ENCODE measurements around the gene LMBRD1. TPM values are rescaled to one million over a fixed set of nuclear protein-coding genes. Genes with fewer than 3 reads are reported as not detected.
A peak's percentile ranks its signal among the peaks of the same experiment; 100 is the strongest.

The LMBRD1 gene
- polyA plus RNA-seq (2011; rRNA removed) (16.6 and 23.8 TPM in 2 replicates), polyA plus RNA-seq (2017; fragmentation: RNase III; extraction: RNeasy Plus Mini Kit Qiagen cat#74134 plus additional on column Dnase treatment) (12.2 to 15.3 TPM (median 14.1 TPM) in 3 replicates), polyA minus RNA-seq (2011; rRNA and poly(A)+ RNA removed) (6.8 and 7.3 TPM in 2 replicates)
- 3.3 and 3.6 TPM in 2 replicates for polyA plus RNA-seq (2012; cell fraction: cytosol; rRNA removed)
- polyA plus RNA-seq (2012; cell fraction: nucleus; rRNA removed) = 2.6 and 4.2 TPM in 2 replicates

GRCh38 chr6:69796642-69797390, at the start of gene LMBRD1:
Gene LMBRD1, minus strand, starts transcription at chr6:69797010. Its CDS starts 129 bp downstream, at chr6:69796881.
- ChIA-PET CTCF (interaction anchor here (0.6 to 1.7 kb wide), 11 partner anchors 9 to 70 kb away, joined by 3 to 7 read pairs (median 4); no protein-coding TSS in a partner anchor), POLR2A (no interaction called here)
- Histone ChIP-seq H3K27ac (peak within 1 kb of the TSS; percentile 78 to 89), H3K4me2 (peak within 1 kb of the TSS; percentile 95), H3K4me3 (peak within 1 kb of the TSS; percentile 88), H3K9me3 (no peaks in the 10 kb centered on the region), H3K4me1 (peaks cover 10% of the 10 kb centered on the region; the same call in 1 of the 3 replicates)
- peak; percentile 99 for ATAC-seq
- DNase-seq (ENCODE audit: low read depth in 1 of 2, low spot score in 1 of 2) = peak; percentile 71 to 93
- no peak for FAIRE-seq
- WGBS (ENCODE audit: missing lambda C conversion rate) = 9% methylated on average over 4 of the region's 39 CpGs
- TF ChIP-seq MAX (IDR thresholded peaks at IDR 0.05) = peak; percentile 27; the same call in 1 of the 2 replicates
- no peak for TF ChIP-seq TP53 (CRISPR knock-in tag; IDR thresholded peaks at IDR 0.05)
- peak; percentile 70 for TF ChIP-seq CTCF (IDR thresholded peaks at IDR 0.05)
- no peak for TF ChIP-seq REST (IDR thresholded peaks at IDR 0.05)
- TF ChIP-seq ZNF302 (CRISPR knock-in tag; IDR thresholded peaks at IDR 0.05) = no peak
- TF ChIP-seq ELK1 (IDR thresholded peaks at IDR 0.05; ENCODE audit: low read depth, low read length) = no peak
- no peak for TF ChIP-seq ESRRA (IDR thresholded peaks at IDR 0.05; ENCODE audit: borderline replicate concordance, low read length)
- no peak for TF ChIP-seq POLR2AphosphoS2 (conservative IDR thresholded peaks at IDR 0.05; ENCODE audit: low read length)
- no peak for TF ChIP-seq RCOR1 (IDR thresholded peaks at IDR 0.05; ENCODE audit: low read depth, low read length)
- TF ChIP-seq MYC (IDR thresholded peaks at IDR 0.05; ENCODE audit: borderline replicate concordance, low read length) = no peak
- no peak for TF ChIP-seq ATOH8 (CRISPR knock-in tag; IDR thresholded peaks at IDR 0.05; ENCODE audit: low read depth)
- no peak for TF ChIP-seq EHF (CRISPR knock-in tag; IDR thresholded peaks at IDR 0.05)
- TF ChIP-seq TFCP2L1 (CRISPR knock-in tag; IDR thresholded peaks at IDR 0.05) = no peak
- TF ChIP-seq HOXA7 (CRISPR knock-in tag; IDR thresholded peaks at IDR 0.05) = no peak
- TF ChIP-seq CBX8 (IDR thresholded peaks at IDR 0.05) = no peak
- TF ChIP-seq MAFK (IDR thresholded peaks at IDR 0.05; ENCODE audit: partially characterized antibody) = no peak
- no peak for TF ChIP-seq HMGXB4 (CRISPR knock-in tag; IDR thresholded peaks at IDR 0.05; ENCODE audit: borderline replicate concordance)
- 0 out of 5 replicates have a peak, but pooled peaks of 1 of the 2 experiments have one; percentile 36 for TF ChIP-seq JUN (IDR thresholded peaks at IDR 0.05)
- TF ChIP-seq NR3C1 (IDR thresholded peaks at IDR 0.05) = no peak
- TF ChIP-seq RAD21 (conservative IDR thresholded peaks at IDR 0.05 in 1 of 2, IDR thresholded peaks at IDR 0.05 in 1 of 2) = peak in 1 of 2 experiments; percentile 16; a peak in 1 of 5 replicates
- no peak for TF ChIP-seq HOXB13 (CRISPR knock-in tag; IDR thresholded peaks at IDR 0.05; ENCODE audit: low read depth)
- TF ChIP-seq PHF8 (IDR thresholded peaks at IDR 0.05; ENCODE audit: borderline replicate concordance, low read depth) = 0 out of 2 replicates have a peak, but pooled peaks have one; percentile 54
- TF ChIP-seq FOSL2 (IDR thresholded peaks at IDR 0.05) = no peak
- no peak for TF ChIP-seq FOSL2 (CRISPR knock-in tag; IDR thresholded peaks at IDR 0.05)
- no peak for TF ChIP-seq RNF2 (IDR thresholded peaks at IDR 0.05; ENCODE audit: borderline replicate concordance, low read depth)
- TF ChIP-seq PBX3 (IDR thresholded peaks at IDR 0.05) = no peak
- 0 out of 2 replicates have a peak, but pooled peaks have one; percentile 11 for TF ChIP-seq POLR2A (IDR thresholded peaks at IDR 0.05; ENCODE audit: low read length)
- no peak for TF ChIP-seq CBX2 (IDR thresholded peaks at IDR 0.05; ENCODE audit: borderline replicate concordance, low read depth)
